Skin of body (tissue), 3 donors: ENCODE measurements around the gene CFAP97D2. TPM values are rescaled to one million over a fixed set of nuclear protein-coding genes. Genes with fewer than 3 reads are reported as not detected.

Source experiments
- DNase-seq: peaks from one replicate; lab custom pipeline; 2025; lab: John Stamatoyannopoulos, UW
- small RNA-seq: library from RNA; depleted of rRNA; stranded (forward); fragments of <200 nt; gene quantifications from one replicate; pipeline ENCODE3, GENCODE V24; 2014; ENCODE audit warnings: low replicate concordance
- total RNA-seq: library from RNA; depleted of rRNA; stranded (reverse); fragments of >200 nt; gene quantifications from one replicate; pipeline ENCODE4 v1.2.3, GENCODE V29; 2014

Gene CFAP97D2
- total RNA-seq, 1 donor from 2014 or later: not detected

DNA sequence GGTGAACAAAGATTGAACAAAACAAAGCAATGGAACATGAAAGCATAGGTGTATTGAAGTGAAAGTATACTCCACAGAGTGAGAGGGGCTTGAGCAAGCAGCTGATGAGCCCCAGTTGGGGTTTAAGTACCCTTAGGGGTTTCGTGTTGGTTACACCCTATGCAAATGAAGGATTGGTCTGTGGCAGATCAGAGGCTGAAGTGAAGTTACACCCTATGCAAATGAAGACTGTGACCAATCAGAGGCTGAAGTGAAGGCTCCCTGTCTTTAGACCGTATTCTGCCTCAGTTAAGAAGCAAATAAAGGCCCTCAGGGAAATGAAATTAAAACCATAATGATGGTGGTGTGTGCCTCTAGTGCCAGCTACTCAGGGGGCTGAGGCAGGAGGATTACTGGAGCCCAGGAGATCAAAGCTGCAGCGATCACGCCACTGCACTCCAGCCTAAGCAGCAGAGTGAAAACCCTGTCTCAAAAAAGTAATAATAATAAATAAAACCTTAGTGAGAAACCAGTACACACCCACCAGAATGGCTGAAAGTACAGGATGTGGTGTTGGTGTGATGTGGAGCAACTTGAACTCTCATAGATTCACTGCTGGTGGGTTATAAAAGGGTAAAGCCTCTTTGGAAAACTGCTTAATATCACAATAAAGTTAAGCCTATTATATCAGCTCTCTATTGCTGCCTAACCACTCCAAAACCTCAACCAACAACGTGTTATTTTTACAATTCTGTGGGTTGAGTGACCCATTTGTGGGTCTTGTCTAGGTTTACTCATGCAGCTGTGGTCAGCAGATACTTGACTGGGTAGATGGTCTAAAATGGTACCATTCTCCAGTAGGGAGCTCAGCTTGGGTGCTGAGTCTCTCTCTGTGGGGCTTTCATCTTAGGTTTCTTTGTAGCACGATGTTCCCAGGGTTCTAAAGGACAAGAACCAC, 89.6 kb downstream of the CFAP97D2 start:
- DNase-seq: no peak

DNA sequence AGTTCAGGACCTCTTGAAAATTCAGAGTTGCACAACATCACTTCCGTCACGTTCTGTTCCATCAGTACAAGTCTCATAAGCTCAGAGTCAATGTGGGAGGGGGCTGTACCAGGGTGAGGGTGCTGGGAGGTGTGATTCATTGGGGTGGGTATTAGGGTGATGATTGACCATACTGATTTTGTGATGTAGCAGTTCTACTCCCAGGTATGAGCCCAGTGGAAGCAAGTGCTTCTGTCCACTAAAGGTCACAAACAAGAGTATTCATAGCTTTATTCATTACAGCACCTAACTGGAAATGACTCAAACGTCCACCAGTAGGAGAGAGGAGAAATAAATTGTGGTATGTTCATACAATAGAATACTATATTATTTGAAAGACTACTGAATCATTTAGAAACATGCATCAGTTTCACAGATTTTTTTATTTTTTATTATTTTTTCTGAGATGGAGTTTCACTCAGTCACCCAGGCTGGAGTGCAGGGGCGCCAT, 90.3 kb downstream of the CFAP97D2 start:
- DNase-seq: no peak

Small RNA genes lying within 50 kb of the gene (small RNA-seq; reads per million reads assigned to genes)
- gene MIR548AR: not detected

Other genes with a start within 250 kb of the CFAP97D2 start
- gene C13orf46, start 205.2 kb upstream of the CFAP97D2 start, total RNA-seq: under 0.01 TPM
- gene RASA3, start 46.6 kb upstream of the CFAP97D2 start, total RNA-seq: 13.5 TPM
- 71.2 TPM for gene CDC16, start 55.6 kb downstream of the CFAP97D2 start, total RNA-seq
- gene UPF3A, start 102.3 kb downstream of the CFAP97D2 start, total RNA-seq: 28.8 TPM
- 7.7 TPM for gene CHAMP1, start 135.2 kb downstream of the CFAP97D2 start, total RNA-seq